IPS-20b (cell line): Measurements from ENCODE around the gene NELL1.

Experiments
- H3K27ac ChIP-seq: one replicate; pipeline ENCODE4 v1.5.1; 2013; ENCODE audit warnings: low read length
- H3K27me3 ChIP-seq: 2 replicates; pipeline ENCODE4 v1.6.1; 2013; ENCODE audit warnings: mild to moderate bottlenecking, low read length, inconsistent platforms; ENCODE audit not compliant: insufficient read depth
- H3K36me3 ChIP-seq: 2 replicates; pipeline ENCODE4 v1.6.1; 2013; ENCODE audit warnings: low read depth, mild to moderate bottlenecking, inconsistent platforms, low read length, moderate library complexity; ENCODE audit not compliant: insufficient read depth
- H3K4me1 ChIP-seq: 2 replicates; pipeline ENCODE4 v1.6.1; 2013; ENCODE audit warnings: mild to moderate bottlenecking, control low read depth, inconsistent platforms, low read length, moderate library complexity; ENCODE audit not compliant: insufficient read depth
- H3K4me3 ChIP-seq: 2 replicates; pipeline ENCODE4 v1.5.1; 2013; ENCODE audit warnings: mild to moderate bottlenecking, low read length, inconsistent platforms
- H3K9ac ChIP-seq: 2 replicates; pipeline ENCODE4 v1.6.1; 2013; ENCODE audit warnings: low read depth, mild to moderate bottlenecking, inconsistent platforms, low read length, moderate library complexity
- H3K9me3 ChIP-seq: 2 replicates; pipeline ENCODE4 v1.6.1; 2013; ENCODE audit warnings: mild to moderate bottlenecking, low read depth, low read length, inconsistent platforms; ENCODE audit not compliant: insufficient read depth

The NELL1 gene

GRCh38 chr11:21475276-21475675 lies 805.9 kb downstream of the NELL1 start:
- Histone ChIP-seq H3K9me3 (no peaks in the 10 kb centered on the region), H3K9ac (no peak overlapping the region), H3K4me1 (peaks cover 5% of the 10 kb centered on the region; the same call in 1 of the 2 replicates), H3K4me3 (no peak overlapping the region), H3K27ac (no peak overlapping the region), H3K36me3 (no peaks in the 10 kb centered on the region), H3K27me3 (no peaks in the 10 kb centered on the region)

DNA sequence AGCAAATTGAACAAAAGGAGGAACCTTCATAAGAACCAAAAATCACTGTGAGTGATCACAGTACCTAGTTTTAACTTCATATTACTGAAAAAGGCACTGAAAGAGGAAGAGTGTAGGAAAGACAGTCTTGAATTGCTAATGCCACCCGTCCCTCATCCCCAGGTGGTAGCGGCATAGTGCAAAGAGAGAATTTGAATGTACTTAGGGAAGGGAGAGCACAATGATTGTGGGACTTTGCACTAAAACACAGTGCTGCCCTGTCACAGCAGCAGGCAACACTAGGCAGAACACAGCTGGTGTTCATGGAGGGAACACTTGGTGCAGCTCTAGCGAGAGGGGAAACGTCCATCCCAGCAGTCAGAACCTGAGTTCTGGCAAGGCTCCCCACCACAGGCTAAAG lies 807.2 kb downstream of the NELL1 start:
- Histone ChIP-seq H3K36me3 (no peaks in the 10 kb centered on the region), H3K27me3 (no peaks in the 10 kb centered on the region), H3K9ac (no peak overlapping the region), H3K4me1 (peaks cover 5% of the 10 kb centered on the region; the same call in 1 of the 2 replicates), H3K4me3 (no peak overlapping the region), H3K9me3 (no peaks in the 10 kb centered on the region), H3K27ac (no peak overlapping the region)

- no peaks in the 10 kb centered on the region for H3K27me3 ChIP-seq
- no peak overlapping the region for H3K27ac ChIP-seq
- H3K9me3 ChIP-seq, result no peaks in the 10 kb centered on the region
- H3K4me1 ChIP-seq, result peaks cover 5% of the 10 kb centered on the region; the same call in 1 of the 2 replicates
- no peaks in the 10 kb centered on the region for H3K36me3 ChIP-seq
- H3K4me3 ChIP-seq, result no peak overlapping the region
- no peak overlapping the region for H3K9ac ChIP-seq
These were observed 810.9 kb downstream of the NELL1 start for GRCh38 chr11:21480240-21480639.

GRCh38 chr11:21481255-21481654 lies 811.9 kb downstream of the NELL1 start:
- Histone ChIP-seq H3K27me3 (no peaks in the 10 kb centered on the region), H3K36me3 (no peaks in the 10 kb centered on the region), H3K9me3 (no peaks in the 10 kb centered on the region), H3K9ac (no peak overlapping the region), H3K4me1 (peaks cover 5% of the 10 kb centered on the region; the same call in 1 of the 2 replicates), H3K27ac (no peak overlapping the region), H3K4me3 (no peak overlapping the region)

DNA sequence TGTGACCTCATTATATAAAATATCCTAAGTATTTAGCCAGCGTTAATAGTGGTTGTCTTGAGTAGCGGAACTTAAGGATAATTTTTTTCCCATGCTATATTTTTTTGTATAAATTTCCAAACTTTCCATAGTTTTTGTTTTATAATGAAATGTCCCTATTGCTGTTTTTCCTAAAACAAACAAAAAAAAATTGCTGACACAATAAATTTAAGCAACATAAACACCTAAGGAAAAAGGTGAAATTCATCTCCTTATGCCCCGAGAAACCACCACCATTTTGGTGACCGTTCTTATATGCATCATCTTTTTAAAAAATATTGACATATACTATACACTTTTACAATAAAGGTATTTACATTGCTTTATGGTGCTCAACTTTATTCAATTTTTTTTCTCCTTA lies 814.7 kb downstream of the NELL1 start:
- Histone ChIP-seq H3K27ac (no peak overlapping the region), H3K9me3 (no peaks in the 10 kb centered on the region), H3K4me3 (no peak overlapping the region), H3K4me1 (no peaks in the 10 kb centered on the region), H3K36me3 (no peaks in the 10 kb centered on the region), H3K9ac (no peak overlapping the region), H3K27me3 (no peaks in the 10 kb centered on the region)

DNA sequence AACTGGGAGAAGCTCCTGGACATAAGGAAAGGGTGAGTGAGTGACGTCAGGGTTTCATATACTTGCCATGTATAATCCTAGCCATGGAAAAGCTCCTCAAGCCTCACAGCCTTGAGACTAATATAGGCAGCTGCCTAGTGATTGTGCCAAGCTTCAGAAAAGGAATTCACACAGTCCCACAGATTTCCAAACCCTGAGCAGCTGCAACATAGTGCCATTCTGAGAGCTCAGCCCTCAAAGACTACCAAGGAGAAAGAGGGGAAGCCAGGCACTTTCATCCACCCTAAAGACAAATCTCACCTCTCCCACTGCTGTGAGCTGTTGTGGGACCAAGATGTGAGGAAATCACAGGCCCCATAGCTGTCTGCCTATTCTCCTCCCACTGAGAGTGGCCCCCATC lies 815.6 kb downstream of the NELL1 start:
- no peaks in the 10 kb centered on the region for H3K9me3 ChIP-seq
- no peaks in the 10 kb centered on the region for H3K27me3 ChIP-seq
- H3K36me3 ChIP-seq, result no peaks in the 10 kb centered on the region
- no peak overlapping the region for H3K27ac ChIP-seq
- no peaks in the 10 kb centered on the region for H3K4me1 ChIP-seq
- H3K9ac ChIP-seq, result no peak overlapping the region
- H3K4me3 ChIP-seq, result no peak overlapping the region

GRCh38 chr11:21485426-21485825 lies 816.0 kb downstream of the NELL1 start:
- no peak overlapping the region for H3K27ac ChIP-seq
- H3K27me3 ChIP-seq, result no peaks in the 10 kb centered on the region
- peaks cover under 1% of the 10 kb centered on the region; the same call in 1 of the 2 replicates for H3K9me3 ChIP-seq
- no peaks in the 10 kb centered on the region for H3K4me1 ChIP-seq
- H3K36me3 ChIP-seq, result no peaks in the 10 kb centered on the region
- H3K9ac ChIP-seq, result no peak overlapping the region
- H3K4me3 ChIP-seq, result no peak overlapping the region

DNA sequence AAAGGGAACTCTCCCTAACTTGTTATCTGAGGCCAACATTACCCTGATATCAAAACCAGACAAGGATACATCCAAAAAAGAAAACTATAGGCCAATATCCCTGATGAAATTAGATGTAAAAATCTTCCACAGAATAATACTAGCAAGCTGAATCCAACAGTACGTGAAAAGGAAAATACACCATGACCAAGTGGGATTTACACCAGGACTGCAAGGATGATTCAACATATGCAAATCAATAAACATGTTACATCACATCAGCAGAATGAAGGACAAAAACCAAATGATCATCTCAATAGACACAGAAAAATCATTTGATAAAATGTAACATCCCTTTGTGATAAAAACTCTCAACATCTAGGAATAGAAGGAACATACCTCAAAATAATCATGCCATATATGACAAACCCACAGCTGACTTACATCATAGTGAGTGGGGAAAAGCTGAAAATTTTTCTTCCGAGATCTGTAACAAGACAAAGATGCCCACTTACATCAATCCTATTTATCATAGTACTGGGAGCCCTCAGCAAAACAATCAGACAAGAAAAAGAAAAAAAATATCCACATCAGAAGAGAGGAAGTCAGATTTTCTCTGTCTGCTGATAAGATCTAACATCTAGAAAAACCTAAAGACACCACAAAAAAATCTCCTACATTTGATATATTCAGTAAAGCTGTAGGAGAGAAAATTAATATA lies 820.2 kb downstream of the NELL1 start:
- H3K27me3 ChIP-seq, result no peaks in the 10 kb centered on the region
- H3K9ac ChIP-seq, result no peak overlapping the region
- H3K27ac ChIP-seq, result no peak overlapping the region
- no peaks in the 10 kb centered on the region for H3K36me3 ChIP-seq
- peaks cover 6% of the 10 kb centered on the region; the same call in 1 of the 2 replicates for H3K9me3 ChIP-seq
- no peaks in the 10 kb centered on the region for H3K4me1 ChIP-seq
- no peak overlapping the region for H3K4me3 ChIP-seq

DNA sequence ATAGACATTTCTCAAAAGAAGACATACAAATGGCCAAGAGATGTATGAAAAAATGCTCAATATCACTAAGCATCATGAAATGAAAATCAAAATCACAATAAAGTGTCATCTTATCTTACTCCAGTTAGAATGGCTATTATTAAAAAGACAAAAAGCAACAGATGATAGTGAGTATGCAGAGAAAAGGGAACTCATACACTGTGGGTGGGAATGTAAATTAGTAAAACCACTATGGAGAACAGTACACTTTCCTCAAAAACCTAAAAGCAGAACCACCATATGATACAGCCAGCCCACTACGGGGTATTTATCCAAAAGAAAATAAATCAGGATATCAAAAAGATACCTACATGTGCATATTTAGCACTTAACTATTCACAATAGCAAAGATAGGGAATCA lies 823.5 kb downstream of the NELL1 start:
- H3K27me3 ChIP-seq, result no peaks in the 10 kb centered on the region
- H3K9ac ChIP-seq, result no peak overlapping the region
- H3K4me1 ChIP-seq, result no peaks in the 10 kb centered on the region
- peaks cover 6% of the 10 kb centered on the region; the same call in 1 of the 2 replicates for H3K9me3 ChIP-seq
- no peak overlapping the region for H3K4me3 ChIP-seq
- no peaks in the 10 kb centered on the region for H3K36me3 ChIP-seq
- H3K27ac ChIP-seq, result no peak overlapping the region

GRCh38 chr11:21494946-21495345 lies 825.6 kb downstream of the NELL1 start:
- Histone ChIP-seq H3K4me3 (no peak overlapping the region), H3K27me3 (no peaks in the 10 kb centered on the region), H3K27ac (no peak overlapping the region), H3K9ac (no peak overlapping the region), H3K9me3 (peaks cover 6% of the 10 kb centered on the region; the same call in 1 of the 2 replicates), H3K36me3 (no peaks in the 10 kb centered on the region), H3K4me1 (no peaks in the 10 kb centered on the region)

GRCh38 chr11:21495879-21496278 lies 826.5 kb downstream of the NELL1 start:
- 0 out of 2 replicates have a peak, but pooled peaks cover under 1% of the 10 kb centered on the region for H3K9me3 ChIP-seq
- no peak overlapping the region for H3K4me3 ChIP-seq
- H3K4me1 ChIP-seq, result no peaks in the 10 kb centered on the region
- no peak overlapping the region for H3K27ac ChIP-seq
- no peak overlapping the region for H3K9ac ChIP-seq
- H3K27me3 ChIP-seq, result no peaks in the 10 kb centered on the region
- no peaks in the 10 kb centered on the region for H3K36me3 ChIP-seq

DNA sequence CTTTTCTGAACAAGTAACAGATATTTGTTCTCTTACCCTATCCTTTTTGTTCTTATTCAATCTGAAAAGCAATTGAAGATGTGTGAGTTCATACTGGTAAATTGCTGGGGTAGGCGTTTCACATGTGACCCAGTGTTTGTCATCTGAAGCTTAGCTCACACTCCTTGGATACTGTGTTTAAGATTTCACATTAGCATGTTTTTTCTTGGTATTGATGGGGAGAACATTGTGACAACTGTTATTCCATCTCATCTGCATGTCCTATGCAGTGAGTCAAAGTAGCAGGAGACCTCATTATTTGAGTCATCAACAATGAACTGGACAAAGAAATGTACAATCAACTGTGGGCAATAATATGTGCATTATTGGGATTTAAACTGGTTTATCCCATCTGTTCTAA lies 831.9 kb downstream of the NELL1 start:
- no peak overlapping the region for H3K9ac ChIP-seq
- no peaks in the 10 kb centered on the region for H3K27me3 ChIP-seq
- H3K27ac ChIP-seq, result no peak overlapping the region
- H3K4me1 ChIP-seq, result no peaks in the 10 kb centered on the region
- no peaks in the 10 kb centered on the region for H3K36me3 ChIP-seq
- no peaks in the 10 kb centered on the region for H3K9me3 ChIP-seq
- no peak overlapping the region for H3K4me3 ChIP-seq
